ENCODE measurements around the gene RANBP10. TPM values are rescaled to one million over a fixed set of nuclear protein-coding genes. Genes with fewer than 3 reads are reported as not detected.

Gene RANBP10
- polyA plus RNA-seq, 2 of the 4 experiments (the other 2 are of a cell fraction) = 7.5 to 9.8 TPM

DNA sequence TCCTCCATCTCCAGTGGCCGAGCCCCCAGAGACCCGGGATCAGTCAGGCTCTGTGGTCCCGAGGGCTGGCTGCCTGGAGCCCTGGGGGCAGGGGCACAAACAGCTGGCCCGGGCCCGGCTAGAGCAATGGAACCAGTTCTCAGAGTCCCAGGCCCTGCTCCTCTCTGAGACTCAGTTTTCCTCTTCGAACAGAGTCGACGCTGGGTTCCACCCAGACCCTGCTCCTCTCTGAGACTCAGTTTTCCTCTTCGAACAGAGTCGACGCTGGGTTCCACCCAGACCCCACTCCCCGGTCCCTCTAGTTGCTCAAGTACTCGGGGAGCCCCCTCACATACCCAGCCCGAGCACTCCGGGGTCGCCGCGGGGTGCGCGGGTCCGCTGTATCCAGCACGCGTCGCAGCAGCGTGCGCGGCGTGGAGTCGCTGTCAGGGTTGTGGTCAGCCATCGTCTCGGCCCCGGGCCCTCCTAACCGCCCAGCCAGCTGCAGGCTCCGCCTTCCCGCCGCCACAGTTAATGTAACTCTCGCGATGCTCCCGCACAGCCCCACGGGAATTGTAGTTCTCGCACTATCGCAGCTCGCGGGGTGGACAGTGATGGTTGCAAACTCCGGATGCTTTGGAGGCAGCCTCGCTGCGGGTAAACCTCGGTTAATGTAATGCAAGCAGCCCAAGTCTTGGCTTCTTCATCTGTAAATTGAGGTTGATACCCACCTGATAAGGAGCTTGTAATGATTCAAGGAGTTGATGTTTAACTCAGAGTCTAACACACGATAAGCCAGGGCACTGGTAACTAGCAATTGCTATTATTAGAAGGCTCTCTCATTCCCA is 27.3 kb upstream of the RANBP10 start (continued):
- TF ChIP-seq CHD4 (IDR thresholded peaks at IDR 0.05; ENCODE audit: borderline replicate concordance) (no peak), BHLHE40 (IDR thresholded peaks at IDR 0.05; ENCODE audit: low read depth, low read length) (no peak)

DNA sequence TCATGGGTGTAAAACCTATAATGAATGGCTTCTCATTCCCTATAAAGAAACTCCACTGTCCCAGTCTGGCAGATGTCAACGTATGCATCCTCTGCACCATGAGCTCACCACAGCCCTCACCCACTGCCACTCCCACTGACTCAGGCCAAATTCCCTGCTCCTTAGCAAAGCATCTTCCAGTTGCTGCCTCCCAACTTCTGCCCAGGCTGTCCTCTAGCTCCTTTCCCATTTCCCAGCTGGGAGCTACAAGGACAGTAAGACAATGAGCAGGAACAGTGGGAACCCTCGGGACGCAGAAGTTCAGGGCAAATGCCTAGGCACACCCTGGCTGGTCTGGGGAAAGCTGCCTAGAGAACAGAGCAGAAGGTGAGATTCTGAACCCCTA is 26.7 kb upstream of the RANBP10 start:
- peaks cover 6% of the 10 kb centered on the region; the same call in 1 of the 3 replicates for H3K4me1 ChIP-seq
- peak; percentile 49 to 57 for ATAC-seq
- H3K9me3 ChIP-seq = no peaks in the 10 kb centered on the region
- peak overlapping the region; percentile 79 for H3K4me3 ChIP-seq
- ChIA-PET POLR2A (interaction anchor here (1.1 to 1.2 kb wide), 3 partner anchors 12 to 27 kb away, joined by 4 to 6 read pairs (median 4); partner anchors contain the start of genes RANBP10 and TSNAXIP1), CTCF (interaction anchor here (0.8 to 15.0 kb wide), 5 partner anchors 9 to 161 kb away, joined by 3 to 187 read pairs (median 8); no protein-coding TSS in a partner anchor)
- peak overlapping the region; percentile 79 to 91 for H3K27ac ChIP-seq
- H3K4me2 ChIP-seq = peak overlapping the region; percentile 96
- WGBS (ENCODE audit: missing lambda C conversion rate) = 14% methylated on average over 3 of the region's 3 CpGs
- TF ChIP-seq NR3C1 (IDR thresholded peaks at IDR 0.05) (no peak), MYC (IDR thresholded peaks at IDR 0.05; ENCODE audit: borderline replicate concordance, low read length) (no peak), RNF2 (IDR thresholded peaks at IDR 0.05; ENCODE audit: borderline replicate concordance, low read depth) (no peak), ZC3H11A (IDR thresholded peaks at IDR 0.05) (no peak), NPAS2 (CRISPR knock-in tag; IDR thresholded peaks at IDR 0.05; ENCODE audit: borderline replicate concordance) (no peak), CBX2 (IDR thresholded peaks at IDR 0.05; ENCODE audit: borderline replicate concordance, low read depth) (no peak), TFCP2L1 (CRISPR knock-in tag; IDR thresholded peaks at IDR 0.05) (no peak), MAFK (IDR thresholded peaks at IDR 0.05; ENCODE audit: partially characterized antibody) (no peak), EP300 (IDR thresholded peaks at IDR 0.05) (no peak), CHD2 (IDR thresholded peaks at IDR 0.05; ENCODE audit: low read length, partially characterized antibody) (no peak), TP53 (CRISPR knock-in tag; IDR thresholded peaks at IDR 0.05) (no peak), SMC3 (IDR thresholded peaks at IDR 0.05) (no peak)
- TF ChIP-seq, protein P1, sequence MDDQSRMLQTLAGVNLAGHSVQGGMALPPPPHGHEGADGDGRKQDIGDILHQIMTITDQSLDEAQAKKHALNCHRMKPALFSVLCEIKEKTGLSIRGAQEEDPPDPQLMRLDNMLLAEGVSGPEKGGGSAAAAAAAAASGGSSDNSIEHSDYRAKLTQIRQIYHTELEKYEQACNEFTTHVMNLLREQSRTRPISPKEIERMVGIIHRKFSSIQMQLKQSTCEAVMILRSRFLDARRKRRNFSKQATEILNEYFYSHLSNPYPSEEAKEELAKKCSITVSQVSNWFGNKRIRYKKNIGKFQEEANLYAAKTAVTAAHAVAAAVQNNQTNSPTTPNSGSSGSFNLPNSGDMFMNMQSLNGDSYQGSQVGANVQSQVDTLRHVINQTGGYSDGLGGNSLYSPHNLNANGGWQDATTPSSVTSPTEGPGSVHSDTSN (IDR thresholded peaks at IDR 0.05) = no peak
- TF ChIP-seq, protein P2, sequence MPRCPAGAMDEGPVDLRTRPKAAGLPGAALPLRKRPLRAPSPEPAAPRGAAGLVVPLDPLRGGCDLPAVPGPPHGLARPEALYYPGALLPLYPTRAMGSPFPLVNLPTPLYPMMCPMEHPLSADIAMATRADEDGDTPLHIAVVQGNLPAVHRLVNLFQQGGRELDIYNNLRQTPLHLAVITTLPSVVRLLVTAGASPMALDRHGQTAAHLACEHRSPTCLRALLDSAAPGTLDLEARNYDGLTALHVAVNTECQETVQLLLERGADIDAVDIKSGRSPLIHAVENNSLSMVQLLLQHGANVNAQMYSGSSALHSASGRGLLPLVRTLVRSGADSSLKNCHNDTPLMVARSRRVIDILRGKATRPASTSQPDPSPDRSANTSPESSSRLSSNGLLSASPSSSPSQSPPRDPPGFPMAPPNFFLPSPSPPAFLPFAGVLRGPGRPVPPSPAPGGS (IDR thresholded peaks at IDR 0.05) = no peak
- no peak for DNase-seq (ENCODE audit: low read depth in 1 of 2, low spot score in 1 of 2)
- FAIRE-seq = no peak

DNA sequence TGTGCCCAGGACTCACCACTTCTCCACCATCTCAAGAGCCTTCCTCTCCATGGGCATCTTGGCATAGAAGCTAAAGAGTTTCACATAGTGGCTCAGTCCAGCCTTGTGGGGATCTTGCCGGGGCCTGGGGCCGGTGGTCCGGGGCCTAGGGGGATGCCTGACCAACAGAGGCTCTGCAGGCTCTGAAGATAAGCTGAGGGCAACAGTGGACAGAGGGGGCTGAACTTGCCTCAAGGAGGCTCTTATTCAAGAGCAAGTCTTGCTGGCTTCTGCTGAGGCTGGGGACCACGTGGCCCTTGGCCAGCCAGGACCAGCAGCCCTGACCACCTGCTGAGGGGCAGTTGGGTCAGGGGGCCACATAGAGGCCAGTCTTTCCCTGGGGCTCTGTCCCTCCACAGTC is 22.3 kb upstream of the RANBP10 start:
- Histone ChIP-seq H3K27ac (no peak overlapping the region), H3K4me1 (peaks cover 6% of the 10 kb centered on the region; the same call in 1 of the 3 replicates), H3K4me2 (no peak overlapping the region), H3K9me3 (no peaks in the 10 kb centered on the region), H3K4me3 (no peak overlapping the region)
- TF ChIP-seq TFCP2L1 (CRISPR knock-in tag; IDR thresholded peaks at IDR 0.05) (no peak), GATA3 (IDR thresholded peaks at IDR 0.05; ENCODE audit: borderline replicate concordance) (no peak), SREBF2 (IDR thresholded peaks at IDR 0.05) (no peak), BHLHE40 (IDR thresholded peaks at IDR 0.05; ENCODE audit: low read depth, low read length) (no peak)
- ChIA-PET CTCF (interaction anchor here (0.9 to 15.0 kb wide), 4 partner anchors 12 to 156 kb away, joined by 3 to 187 read pairs (median 4); no protein-coding TSS in a partner anchor), POLR2A (no interaction called here)
- DNase-seq (ENCODE audit: low read depth in 1 of 2, low spot score in 1 of 2) (no peak), ATAC-seq (no peak), FAIRE-seq (no peak)
- WGBS (ENCODE audit: missing lambda C conversion rate) = 94% methylated on average over 4 of the region's 4 CpGs

DNA sequence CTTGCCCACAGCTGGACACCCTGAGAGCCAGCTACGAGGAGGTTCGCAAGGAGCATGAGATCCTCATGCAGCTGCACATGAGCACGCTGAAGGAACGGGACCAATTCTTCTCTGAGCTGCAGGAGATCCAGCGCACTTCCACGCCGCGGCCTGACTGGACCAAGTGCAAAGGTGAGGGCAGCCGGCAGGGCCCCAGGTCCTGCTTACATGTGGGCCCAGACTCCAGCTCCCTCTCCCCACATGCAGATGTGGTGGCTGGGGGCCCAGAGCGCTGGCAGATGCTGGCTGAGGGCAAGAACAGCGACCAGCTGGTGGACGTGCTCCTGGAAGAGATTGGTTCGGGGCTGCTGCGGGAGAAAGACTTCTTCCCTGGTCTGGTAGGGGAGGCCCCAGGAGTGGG is 19.5 kb upstream of the RANBP10 start:
- 94% methylated on average over 8 of the region's 14 CpGs for WGBS (ENCODE audit: missing lambda C conversion rate)
- H3K4me1 ChIP-seq = no peaks in the 10 kb centered on the region
- CTCF ChIA-PET = interaction anchor here (0.9 to 15.0 kb wide), 3 partner anchors 9 to 102 kb away, joined by 3 to 187 read pairs (median 3); no protein-coding TSS in a partner anchor
- DNase-seq (ENCODE audit: low read depth in 1 of 2, low spot score in 1 of 2) (no peak), FAIRE-seq (no peak), ATAC-seq (no peak)
- H3K4me2 ChIP-seq = no peak overlapping the region
- H3K27ac ChIP-seq = no peak overlapping the region
- H3K4me3 ChIP-seq = no peak overlapping the region
- POLR2A ChIA-PET = no interaction called here
- TF ChIP-seq CBX8 (IDR thresholded peaks at IDR 0.05) = no peak
- TF ChIP-seq ZSCAN20 (CRISPR knock-in tag; IDR thresholded peaks at IDR 0.05) = no peak
- TF ChIP-seq RFX5 (IDR thresholded peaks at IDR 0.05) = no peak
- H3K9me3 ChIP-seq = no peaks in the 10 kb centered on the region

Data from A549 (cell line).